HG03097 (cell line): ENCODE results near the gene LGR6.
"Not testable (repeated sequence)": the region's sequence is repeated elsewhere in the genome, so short reads cannot be mapped to it uniquely, and the experiment has no call there.

ENCODE experiments used
- ATAC-seq: cut with Tn5 transposase; IDR thresholded peaks from one replicate; pipeline ENCODE4 v1.9.1; 2021; ENCODE audit not compliant: unreplicated experiment, low FRiP score

Gene LGR6

DNA sequence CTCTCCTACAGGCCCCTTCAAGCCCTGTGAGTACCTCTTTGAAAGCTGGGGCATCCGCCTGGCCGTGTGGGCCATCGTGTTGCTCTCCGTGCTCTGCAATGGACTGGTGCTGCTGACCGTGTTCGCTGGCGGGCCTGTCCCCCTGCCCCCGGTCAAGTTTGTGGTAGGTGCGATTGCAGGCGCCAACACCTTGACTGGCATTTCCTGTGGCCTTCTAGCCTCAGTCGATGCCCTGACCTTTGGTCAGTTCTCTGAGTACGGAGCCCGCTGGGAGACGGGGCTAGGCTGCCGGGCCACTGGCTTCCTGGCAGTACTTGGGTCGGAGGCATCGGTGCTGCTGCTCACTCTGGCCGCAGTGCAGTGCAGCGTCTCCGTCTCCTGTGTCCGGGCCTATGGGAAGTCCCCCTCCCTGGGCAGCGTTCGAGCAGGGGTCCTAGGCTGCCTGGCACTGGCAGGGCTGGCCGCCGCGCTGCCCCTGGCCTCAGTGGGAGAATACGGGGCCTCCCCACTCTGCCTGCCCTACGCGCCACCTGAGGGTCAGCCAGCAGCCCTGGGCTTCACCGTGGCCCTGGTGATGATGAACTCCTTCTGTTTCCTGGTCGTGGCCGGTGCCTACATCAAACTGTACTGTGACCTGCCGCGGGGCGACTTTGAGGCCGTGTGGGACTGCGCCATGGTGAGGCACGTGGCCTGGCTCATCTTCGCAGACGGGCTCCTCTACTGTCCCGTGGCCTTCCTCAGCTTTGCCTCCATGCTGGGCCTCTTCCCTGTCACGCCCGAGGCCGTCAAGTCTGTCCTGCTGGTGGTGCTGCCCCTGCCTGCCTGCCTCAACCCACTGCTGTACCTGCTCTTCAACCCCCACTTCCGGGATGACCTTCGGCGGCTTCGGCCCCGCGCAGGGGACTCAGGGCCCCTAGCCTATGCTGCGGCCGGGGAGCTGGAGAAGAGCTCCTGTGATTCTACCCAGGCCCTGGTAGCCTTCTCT lies 124.6 kb downstream of the LGR6 start:
- no peak for ATAC-seq

DNA sequence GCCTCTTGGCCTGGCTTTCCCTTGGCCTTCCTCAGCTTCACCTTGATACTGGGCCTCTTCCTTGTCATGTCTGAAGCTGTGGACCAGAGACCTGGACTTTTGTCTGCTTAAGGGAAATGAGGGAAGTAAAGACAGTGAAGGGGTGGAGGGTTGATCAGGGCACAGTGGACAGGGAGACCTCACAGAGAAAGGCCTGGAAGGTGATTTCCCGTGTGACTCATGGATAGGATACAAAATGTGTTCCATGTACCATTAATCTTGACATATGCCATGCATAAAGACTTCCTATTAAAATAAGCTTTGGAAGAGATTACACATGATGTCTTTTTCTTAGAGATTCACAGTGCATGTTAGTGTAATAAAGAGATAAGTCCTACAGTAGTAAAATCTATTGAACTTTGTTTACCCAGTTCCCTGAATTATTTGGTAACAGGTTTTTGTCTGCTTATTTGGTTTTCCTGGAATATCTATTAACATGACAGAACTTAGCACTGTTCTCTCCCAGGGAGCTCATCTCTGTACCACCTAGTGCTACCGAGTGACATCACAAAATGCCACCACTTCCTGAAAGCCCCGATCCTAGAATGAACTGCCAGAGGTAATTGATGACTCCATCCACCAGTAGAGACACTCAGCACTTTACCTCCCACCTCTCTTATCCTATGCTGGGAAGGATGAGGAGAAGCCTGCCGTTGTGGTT lies 125.9 kb downstream of the LGR6 start:
- ATAC-seq = no peak

DNA sequence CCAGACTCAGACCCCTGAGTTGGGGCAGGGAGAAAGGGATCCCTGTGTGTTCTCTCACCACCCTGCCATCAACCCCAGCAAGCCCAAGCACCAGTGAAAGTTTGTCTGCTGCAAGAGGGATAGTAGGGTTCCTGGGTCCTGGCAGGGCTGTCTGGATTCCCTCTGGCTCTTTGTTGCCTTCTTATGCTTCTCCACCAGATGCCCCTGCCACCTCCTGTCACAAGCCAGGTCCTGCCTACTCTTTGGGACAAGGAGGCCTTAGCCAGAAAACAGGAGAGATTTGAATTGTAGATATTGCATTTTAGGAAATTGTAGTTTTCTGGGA lies 126.4 kb downstream of the LGR6 start:
- no peak for ATAC-seq

DNA sequence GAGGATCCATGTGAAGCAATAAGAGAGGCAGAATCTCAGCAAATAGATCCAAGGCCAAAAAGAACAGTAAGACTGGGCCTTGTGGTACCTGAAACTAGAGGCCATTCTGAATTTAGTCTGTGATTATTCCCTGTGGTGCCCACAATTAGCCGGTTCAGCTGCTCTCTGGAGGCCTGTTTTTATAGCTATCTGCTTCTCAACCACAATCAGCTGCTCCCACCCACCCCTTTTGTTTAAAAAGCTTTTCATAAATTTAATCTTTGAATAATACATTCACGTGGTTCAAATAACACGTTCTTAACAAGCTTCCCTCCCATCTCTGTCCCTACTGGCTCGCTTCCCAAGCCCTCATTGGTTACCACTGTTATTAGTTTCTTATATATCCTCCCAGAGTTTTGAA lies 130.1 kb downstream of the LGR6 start:
- ATAC-seq = no peak

DNA sequence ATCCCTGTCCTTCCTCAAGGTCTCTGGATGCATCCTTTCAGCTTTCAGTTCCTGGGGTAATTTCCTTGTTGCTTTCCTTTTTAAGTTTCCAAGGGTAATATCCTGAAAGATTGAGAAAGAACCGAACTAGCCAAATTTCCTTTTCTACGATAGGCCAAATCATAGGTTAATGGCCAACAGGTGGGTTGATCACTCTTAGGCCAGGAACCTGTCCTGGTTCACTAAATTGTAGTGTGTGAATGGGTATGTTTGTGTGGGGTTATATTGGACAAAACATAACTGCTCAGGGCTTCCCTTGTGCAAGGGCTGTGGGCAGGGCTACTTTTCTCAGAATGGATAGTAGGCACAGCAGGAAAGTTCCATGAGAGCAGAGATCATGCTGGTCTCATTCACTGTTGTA lies 131.0 kb downstream of the LGR6 start:
- ATAC-seq = no peak

DNA sequence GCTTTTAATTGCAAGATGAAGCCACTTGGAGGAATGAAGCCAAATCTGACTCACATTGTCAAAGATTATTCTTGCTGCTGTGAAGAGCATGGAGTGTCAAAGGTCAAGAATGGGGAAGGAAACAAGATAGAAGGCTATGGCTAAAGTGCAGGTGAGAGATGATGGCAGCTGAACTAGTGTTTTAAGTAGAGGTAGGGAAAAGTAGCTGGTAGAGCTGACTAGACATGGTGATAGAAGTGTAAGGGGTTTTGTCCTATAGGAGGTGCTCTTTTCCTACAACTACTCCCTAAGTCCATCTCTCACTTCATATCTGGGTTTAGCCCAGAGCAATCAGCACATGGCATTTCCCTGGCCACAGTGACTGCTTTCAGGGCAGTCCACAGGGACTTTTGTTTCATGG lies 136.3 kb downstream of the LGR6 start:
- ATAC-seq = no peak

DNA sequence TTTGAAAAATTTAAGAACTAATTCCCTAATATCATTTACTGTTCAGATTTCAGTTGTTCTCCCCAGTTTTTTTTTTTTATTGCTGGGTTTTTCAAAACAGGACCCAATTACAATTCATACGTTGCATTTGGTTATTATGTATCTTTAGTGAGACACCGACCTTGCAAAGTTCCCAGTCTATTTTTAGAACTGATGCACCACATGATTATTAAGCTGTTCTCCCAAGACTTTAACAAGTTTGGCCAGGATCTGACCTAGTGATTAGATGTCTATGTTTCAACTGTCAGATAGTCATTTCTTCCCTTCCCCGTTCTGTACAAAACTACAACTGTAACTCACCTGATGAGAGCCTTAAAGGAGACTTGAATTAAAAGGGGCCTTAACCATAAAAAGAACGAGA lies 140.3 kb downstream of the LGR6 start:
- no peak for ATAC-seq

DNA sequence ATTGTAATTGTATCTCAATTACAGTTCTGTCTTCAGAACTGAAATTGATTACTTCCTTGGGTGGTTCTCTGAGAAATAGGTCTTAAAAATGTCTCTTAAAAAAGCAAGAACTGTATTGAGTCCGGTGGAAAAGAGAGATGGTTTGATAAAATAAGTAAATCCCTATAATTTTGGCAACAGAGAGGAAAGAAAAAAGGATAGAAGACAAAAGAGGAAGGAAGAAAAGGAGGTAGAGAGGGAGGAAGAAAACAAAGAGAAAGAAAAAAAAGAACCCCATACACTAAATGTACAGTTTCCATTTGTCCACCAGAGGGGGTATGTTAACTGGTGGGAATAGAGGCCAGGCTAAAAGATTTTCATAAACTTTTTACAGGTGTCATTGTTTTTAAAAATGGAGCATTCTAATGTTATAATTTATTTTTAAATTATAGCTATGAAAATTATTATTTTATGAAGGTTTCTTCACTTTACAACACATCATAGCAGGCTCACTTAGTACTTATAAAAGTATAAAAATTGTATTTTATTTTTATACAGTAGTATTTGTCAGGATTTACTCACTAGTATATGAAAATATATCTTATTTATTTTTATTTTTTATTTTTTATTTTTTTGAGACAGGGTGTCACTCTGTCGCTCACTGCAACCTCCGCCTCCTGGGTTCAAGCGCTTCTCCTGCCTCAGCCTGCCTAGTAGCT lies 150.2 kb downstream of the LGR6 start:
- ATAC-seq = no peak

DNA sequence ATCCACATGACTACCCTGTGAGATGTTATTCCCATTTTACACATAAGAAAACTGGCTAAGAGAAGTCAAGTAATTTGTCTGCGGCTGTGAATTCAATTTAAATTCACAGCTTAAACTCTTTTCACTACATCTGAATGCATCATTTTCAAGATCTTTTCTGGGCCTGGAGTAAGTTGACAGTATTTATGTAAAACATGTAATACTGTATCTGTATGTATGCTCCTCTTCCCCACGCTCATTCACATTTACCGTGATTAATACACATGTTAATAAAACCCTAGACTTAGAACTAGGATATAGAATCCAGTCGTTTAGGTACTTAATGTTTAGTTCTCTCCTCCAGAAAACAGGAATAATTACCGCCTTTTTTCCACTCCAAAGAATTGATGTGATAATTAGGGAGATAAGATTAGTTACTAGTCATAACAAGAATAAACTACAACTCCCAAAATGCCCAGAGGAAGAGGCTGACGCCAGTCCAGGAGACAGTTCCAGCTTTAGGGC lies 154.5 kb downstream of the LGR6 start:
- ATAC-seq = no peak

DNA sequence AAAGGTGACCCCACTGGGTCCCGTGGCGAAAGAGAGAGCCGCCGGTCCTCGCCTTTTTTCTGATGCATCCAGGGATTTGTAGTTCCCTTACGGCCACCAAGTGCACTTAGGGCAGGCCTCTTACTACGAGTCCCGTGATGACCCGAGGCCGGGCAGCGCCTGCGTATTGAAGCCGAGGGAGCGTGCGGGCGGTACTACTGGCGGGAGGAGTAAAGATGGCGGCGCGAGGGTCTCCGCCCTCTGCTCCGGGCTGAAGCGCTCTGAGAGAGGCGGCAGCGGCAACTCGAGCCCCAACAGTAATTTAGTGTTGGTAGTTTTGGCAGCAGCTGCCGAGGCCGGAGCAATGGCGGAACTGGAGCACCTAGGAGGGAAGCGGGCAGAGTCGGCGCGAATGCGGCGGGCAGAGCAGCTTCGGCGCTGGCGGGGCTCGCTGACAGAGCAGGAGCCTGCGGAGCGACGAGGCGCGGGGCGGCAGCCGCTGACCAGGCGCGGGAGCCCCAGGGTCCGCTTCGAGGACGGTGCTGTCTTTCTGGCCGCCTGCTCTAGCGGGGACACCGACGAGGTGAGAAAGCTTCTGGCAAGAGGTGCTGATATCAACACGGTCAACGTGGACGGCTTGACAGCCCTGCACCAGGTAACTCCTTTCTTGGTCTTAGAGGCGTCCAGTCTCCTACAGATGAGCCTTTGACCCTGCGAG lies 155.1 kb downstream of the LGR6 start, which contains the start of gene PPP1R12B:
Gene PPP1R12B (plus strand): TSS at position 191 of the 697 bp plus-strand sequence. CDS start 153 bp downstream, at position 344.
- ATAC-seq = peak; percentile 94

DNA sequence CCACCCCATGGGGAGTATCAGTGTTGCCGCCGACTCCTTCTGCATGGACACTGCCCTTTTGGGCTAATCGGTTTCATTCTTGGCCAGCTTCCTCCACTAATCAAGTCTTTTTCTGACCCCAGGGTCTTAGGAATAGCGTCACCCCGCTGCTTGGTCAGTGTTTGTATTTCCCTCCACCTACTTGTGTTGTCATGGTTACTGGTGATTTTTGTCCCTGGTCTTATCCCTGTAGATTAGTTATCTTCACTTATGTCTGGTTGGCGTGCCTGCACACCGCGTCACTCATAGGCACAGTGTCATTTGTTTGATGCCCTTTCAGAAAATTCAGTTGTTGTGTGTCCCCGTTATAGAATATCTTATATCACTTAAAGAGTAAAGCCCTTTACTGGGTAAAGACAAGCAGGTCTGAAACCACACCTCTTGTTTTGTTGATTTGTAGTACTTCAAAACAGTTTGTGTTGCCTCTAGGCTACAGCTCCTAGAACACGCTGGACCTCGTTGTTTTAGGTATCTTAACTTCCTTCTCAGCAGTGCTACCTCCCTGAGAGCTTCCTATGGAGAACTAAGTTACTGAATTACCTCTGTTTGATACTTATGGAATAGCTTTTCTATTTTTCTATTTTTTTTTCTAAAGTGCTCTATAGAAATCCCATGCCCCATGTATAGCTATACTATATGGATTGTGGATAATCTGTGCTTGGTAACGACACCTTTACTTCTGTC lies 155.8 kb downstream of the LGR6 start:
- peak; percentile 10 for ATAC-seq

DNA sequence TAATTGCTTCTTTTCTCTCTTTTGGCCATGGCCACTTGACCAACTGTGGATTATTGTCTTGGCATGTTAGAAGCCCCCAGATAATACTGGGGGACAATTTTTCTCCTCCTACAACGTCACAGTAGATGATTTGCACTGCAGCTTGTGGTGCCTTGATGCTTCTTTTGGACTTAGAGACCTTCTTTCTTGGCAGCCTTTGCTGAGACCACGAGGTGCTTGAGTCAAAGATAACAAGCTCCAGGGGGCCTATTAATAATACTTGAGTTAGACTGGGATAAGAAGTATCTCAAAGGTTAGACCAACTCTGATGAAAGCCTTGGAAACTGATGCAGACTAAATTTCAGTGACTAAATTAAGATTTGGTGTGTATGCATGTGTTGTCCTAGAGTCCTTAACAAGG lies 158.1 kb downstream of the LGR6 start:
- no peak for ATAC-seq

DNA sequence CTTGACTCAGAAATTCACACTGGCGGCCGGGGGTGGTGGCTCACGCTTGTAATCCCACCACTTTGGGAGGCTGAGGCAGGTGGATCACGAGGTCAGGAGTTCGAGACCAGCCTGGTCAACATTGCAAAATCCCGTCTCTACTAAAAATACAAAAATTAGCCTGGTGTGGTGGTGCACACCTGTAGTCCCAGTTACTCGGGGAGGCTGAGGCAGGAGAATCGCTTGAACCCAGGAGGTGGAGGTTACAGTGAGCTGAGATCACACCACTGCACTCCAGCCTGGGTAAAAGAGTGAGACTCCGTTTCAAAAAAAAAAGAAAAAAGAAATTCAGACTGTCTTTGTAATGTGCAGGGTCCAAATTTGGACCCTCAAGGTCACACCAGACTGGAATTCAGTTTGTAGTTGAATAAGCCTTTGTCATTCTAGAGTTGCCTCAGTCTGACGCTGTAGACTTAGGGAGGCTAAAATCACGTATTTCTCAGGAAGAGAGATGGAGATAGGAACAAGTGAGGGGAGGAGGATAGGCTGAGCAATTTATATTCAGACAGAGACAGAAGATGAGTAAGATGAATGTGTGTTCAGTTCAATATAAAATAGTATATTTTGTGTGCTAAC lies 159.1 kb downstream of the LGR6 start:
- ATAC-seq = not testable (repeated sequence)

DNA sequence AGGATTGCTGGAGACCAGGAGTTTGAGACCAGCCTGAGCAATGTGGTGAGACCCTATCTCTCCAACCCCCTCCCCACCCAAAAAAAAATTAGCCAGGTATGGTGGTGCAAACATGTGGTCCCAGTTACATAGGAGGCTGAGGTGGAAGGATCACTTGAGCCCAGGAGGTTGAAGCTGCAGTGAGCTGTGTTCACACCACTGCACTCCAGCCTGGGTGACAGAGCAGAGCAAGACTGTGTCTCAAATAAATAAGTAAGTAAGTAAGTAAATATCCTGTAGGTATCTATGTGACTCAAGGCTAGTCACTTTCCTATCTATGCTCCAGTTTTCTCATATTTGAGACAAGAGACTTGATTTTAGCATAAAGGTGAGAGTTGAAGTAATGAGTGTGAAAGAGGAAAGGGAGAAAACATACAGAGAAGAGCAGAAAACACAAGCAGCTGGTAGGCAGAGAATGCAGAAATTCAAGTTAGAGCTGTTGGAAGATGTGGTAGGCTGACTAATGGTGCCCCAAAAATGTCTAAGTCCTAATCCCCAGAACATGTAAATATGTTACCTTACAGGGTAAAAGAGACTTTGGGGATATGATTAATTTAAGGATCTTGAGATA lies 162.4 kb downstream of the LGR6 start:
- no peak for ATAC-seq

DNA sequence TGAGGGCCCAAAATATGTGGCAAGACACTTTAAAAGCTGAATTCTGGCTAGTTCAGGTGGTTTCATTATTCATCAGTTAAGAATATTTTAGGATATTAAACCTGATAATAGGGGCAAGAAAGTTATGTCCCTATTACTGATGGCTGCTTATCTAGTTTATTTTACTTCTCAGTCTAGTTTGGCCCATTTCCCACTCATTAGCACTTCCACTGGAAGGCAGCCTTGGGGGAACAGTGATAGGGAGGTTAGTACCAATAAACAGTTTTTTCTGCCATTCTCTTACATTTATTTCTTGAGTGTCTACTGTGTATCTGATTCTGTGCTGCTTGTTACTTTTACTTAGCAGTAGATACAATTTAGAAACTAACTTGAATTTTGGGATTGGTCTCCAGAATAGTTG lies 163.9 kb downstream of the LGR6 start:
- ATAC-seq = no peak

DNA sequence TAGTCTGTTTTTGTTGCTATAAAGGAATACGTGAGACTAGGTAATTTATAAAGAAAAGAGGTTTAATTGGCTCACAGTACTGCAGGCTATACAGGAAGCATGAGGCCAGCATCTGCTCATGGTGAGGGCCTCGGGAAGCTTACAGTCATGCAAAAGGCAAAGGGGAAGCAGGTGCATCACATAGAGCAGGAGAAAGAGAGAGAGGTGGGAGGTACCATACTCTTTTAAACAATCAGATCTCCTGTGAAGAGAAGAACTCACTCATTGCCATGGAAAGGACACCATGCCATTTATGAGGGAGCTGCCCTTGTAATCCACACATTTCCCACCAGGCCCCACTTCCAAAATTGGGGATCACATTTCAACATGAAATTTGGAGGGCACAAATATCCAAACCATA lies 167.6 kb downstream of the LGR6 start:
- no peak for ATAC-seq

DNA sequence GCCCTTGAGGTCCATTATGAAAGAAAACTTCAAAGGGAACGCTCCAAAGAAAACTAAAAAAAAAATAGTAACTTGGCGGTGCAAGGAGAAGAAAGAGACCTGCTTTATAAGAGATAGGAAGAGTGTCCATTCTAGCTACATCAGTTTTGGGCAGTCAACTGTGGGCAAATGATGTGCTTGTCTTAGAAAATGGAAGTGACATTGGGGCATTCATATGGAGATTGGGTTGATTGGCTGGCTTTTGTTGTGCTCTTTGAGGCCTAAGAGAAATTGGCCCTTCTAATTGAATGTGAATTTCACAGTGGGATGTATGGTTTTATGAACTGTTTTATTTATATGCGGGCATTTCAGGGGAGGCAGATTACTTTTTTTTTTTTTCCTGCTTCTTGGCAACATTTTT lies 168.1 kb downstream of the LGR6 start:
- ATAC-seq = no peak

DNA sequence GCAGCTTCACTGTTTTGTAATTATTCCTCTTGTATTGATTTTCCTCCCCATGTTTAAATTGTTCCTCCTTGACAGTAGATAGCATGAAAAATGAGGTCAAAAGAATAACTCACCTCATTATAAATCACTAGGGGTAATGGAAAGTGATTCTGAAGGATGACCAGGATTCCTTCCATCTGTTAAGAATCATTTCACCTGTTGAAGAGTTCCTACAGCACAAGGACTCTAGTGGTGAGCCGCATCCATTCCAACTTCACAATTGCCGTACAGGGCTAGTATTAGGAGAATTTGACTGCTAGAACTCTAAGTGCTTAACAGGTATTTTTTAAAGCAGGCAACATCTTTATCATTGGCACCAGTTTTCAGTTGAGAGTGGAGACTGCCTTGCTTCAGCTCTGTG lies 168.6 kb downstream of the LGR6 start:
- no peak for ATAC-seq
